AG09309 (cell line): ENCODE results near the gene XBP1.
"Not testable (repeated sequence)": the region's sequence is repeated elsewhere in the genome, so short reads cannot be mapped to it uniquely, and the experiment has no call there.

ENCODE experiments used
- DNase-seq: peaks from one replicate; pipeline ENCODE4 v3.0.0-alpha.2; 2010; ENCODE audit warnings: low read depth
- H3K4me3 ChIP-seq: 2 replicates; pipeline ENCODE4 v1.5.1; 2011; ENCODE audit warnings: mild to moderate bottlenecking, low read depth, low read length, moderate library complexity; ENCODE audit not compliant: control insufficient read depth
- TF ChIP-seq, protein P1 (sequence below): IDR thresholded peaks from 2 replicates; pipeline ENCODE4 v1.5.1; 2011; ENCODE audit warnings: mild to moderate bottlenecking, low read depth, low read length, inconsistent platforms; ENCODE audit not compliant: insufficient read depth, control insufficient read depth; ENCODE audit errors: missing control alignments

The XBP1 gene

DNA sequence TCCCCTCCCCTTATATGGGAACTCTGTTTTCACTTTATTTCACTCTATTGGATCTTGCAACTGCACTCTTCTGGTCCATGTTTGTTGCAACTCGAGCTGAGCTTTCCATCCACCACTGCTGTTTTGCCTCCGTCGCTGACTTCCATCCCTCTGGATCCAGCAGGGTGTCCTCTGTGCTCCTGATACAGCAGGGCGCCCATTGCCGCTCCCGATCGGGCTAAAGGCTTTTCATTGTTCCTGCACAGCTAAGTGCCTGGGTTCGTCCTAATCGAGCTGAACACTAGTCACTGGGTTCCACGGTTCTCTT, 39.0 kb downstream of the XBP1 start:
- H3K4me3 ChIP-seq, result no peak overlapping the region
- TF ChIP-seq, protein P1, sequence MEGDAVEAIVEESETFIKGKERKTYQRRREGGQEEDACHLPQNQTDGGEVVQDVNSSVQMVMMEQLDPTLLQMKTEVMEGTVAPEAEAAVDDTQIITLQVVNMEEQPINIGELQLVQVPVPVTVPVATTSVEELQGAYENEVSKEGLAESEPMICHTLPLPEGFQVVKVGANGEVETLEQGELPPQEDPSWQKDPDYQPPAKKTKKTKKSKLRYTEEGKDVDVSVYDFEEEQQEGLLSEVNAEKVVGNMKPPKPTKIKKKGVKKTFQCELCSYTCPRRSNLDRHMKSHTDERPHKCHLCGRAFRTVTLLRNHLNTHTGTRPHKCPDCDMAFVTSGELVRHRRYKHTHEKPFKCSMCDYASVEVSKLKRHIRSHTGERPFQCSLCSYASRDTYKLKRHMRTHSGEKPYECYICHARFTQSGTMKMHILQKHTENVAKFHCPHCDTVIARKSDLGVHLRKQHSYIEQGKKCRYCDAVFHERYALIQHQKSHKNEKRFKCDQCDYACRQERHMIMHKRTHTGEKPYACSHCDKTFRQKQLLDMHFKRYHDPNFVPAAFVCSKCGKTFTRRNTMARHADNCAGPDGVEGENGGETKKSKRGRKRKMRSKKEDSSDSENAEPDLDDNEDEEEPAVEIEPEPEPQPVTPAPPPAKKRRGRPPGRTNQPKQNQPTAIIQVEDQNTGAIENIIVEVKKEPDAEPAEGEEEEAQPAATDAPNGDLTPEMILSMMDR, result no peak
- DNase-seq, result no peak

DNA sequence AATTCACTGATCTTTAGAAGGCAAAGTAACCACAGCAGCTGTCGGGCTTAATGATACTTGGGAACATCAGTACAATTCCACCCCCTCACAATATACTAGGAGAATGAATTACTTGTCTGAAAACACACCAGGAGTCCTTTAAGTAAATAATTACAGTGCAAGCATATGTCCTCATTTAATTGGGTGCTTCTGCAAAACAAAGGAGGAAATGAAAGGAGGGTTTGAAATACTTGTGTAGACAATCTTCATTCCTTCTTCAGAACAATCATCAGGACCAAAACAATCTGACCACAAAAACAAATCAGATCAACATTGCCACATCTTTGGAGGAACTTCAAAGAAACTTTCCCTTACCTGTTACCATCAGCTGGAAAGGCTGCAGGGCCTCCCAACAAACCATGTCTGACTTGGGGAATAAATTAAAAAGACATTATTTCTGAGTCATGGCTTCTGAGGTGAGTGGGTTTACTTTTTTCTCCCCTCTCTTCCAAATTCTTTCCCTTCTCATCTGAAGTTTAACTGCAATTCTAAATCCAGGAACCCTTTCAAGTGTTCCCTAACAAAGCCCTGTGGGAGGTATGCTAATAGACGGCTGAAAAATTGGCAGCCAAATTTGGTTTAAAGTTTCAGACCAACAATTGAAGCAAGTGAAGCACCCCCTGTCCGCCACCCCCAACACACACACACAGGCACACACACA, 40.4 kb downstream of the XBP1 start:
- no peak for DNase-seq
- no peak overlapping the region for H3K4me3 ChIP-seq

DNA sequence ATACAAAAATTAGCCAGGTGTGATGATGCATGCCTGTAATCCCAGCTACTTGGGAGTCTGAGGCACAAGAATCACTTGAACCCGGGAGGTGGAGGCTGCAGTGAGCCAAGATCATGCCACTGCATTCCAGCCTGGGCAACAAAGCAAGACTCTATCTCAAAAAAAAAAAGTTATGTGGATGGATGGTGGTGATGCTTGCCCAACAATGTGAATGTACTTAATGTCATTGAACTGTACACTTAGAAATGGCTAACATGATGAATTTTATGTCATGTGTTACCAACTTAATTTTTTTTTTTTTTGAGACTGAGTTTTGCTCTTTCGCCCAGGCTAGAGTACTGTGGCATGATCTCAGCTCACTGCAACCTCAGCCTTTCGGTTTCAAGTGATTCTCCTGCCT, 45.9 kb downstream of the XBP1 start:
- not testable (repeated sequence) for H3K4me3 ChIP-seq, DNase-seq

More for the DNA sequence above, 40.4 kb downstream of the XBP1 start:
- TF ChIP-seq, protein P1, result no peak

DNA sequence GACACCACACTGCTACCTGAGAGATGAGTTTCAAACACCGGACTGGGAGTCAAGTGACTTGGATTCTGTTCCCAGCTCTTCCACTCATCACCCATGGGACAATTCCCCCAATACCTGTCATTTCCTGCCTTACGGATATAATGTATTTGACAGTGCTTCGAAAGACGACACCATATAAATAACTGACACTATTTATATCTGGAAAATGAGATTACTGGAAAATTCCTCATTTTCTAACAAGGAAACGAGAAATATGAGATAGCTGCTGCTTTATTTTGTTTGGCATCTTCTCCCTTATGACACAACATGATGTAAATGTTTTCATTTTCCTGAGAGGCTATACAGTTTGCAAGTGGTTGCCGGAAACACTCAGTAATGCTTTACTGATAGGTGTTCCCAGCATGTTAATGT, 49.9 kb downstream of the XBP1 start:
- TF ChIP-seq, protein P1, result no peak
- no peak overlapping the region for H3K4me3 ChIP-seq
- no peak for DNase-seq
